Hair follicular keratinocyte (primary cell): ENCODE data around the gene CREBZF. TPM values are rescaled to one million over a fixed set of nuclear protein-coding genes. Genes with fewer than 3 reads are reported as not detected.

ENCODE experiments used
- total RNA-seq: library from RNA; depleted of rRNA; stranded (reverse); fragments of >200 nt; gene quantifications from 2 replicates; pipeline ENCODE4 v1.2.3, GENCODE V29; 2015

The CREBZF gene, protein sequence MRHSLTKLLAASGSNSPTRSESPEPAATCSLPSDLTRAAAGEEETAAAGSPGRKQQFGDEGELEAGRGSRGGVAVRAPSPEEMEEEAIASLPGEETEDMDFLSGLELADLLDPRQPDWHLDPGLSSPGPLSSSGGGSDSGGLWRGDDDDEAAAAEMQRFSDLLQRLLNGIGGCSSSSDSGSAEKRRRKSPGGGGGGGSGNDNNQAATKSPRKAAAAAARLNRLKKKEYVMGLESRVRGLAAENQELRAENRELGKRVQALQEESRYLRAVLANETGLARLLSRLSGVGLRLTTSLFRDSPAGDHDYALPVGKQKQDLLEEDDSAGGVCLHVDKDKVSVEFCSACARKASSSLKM
- total RNA-seq = 14.0 and 16.6 TPM in 2 replicates

DNA sequence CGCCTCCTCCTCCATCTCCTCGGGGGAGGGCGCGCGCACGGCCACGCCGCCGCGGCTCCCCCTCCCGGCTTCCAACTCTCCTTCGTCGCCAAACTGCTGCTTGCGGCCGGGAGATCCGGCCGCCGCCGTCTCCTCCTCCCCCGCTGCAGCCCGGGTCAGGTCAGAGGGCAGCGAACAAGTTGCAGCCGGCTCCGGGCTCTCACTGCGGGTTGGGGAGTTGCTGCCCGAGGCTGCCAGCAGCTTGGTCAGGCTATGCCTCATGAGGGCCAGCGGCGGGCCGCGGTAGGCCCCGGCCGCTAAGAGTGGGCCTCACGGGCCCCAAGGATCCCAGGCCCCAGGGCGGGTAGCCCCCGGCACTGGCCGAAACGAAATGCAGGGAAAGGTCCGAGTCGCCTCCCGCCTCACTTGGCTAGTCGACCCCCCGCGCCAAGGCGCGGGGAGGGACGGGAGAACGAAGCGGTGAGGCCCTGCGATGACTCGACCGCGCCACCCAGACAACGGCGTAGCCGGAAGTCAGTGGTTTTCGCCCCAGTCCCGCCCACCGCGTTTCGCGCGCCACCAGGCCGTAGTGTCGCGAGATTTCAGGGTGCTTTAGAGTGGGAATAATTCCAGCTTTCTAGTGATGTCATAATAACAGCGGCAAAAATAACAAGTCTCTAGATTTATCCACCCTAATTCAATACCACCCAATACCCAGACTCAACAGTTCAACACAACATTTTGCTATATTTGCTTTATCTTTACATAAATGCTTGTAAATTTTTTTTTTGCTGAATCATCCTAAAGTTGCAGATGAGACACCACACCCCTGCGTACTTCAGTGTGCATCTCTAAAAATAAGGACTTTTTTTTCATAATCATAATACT lies at the start of gene CREBZF:
CREBZF (minus strand) TSS at position 515 of the 867 bp plus-strand sequence; CDS start at position 261, 254 bp downstream.

GRCh38 chr11:85685820-85686459 lies 21.0 kb upstream of the CREBZF start, which contains the start of gene CCDC89:
TSS of gene CCDC89 (minus strand) at chr11:85686195. CDS start at chr11:85686130, 65 bp downstream.

DNA sequence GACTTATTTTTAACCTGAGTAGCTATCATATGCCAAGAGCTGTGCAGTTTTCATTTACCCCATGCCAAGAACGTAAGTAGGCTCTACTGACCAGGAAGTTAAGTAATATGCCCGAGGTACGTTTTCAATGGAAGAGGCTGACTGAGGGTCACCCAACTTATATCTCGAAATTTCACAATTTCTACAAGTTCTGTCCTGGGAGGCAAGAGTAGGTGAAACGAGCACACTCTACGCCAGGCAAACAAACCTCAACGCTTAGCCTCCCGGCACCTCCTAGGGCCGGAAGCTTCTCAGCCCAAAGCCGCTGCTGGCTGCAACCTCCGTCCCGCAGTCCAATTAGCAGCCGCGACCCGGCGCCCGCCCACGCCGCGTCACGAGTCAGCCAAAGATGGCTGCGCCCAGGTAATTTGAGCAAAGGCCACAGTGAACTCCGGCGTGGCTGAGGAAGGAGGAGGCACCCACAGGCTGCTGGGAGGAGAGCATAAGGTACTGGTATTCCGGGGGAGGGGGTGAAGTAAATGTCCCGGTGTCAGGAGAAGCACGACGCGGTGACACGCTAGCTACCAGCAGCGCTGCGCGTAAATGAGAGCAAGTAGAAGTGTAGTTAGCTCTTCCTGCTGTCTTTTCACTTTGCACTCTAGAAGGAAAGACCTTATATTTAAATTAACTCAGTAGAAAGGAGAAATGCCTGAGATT lies 17.2 kb downstream of the CREBZF start, which contains the start of gene TMEM126A:
TMEM126A (plus strand) TSS at position 364 of the 696 bp plus-strand sequence. CDS start 2,289 bp downstream, outside the sequence.

GRCh38 chr11:85627998-85628770 lies 36.7 kb downstream of the CREBZF start, which contains the start of gene TMEM126B:
TSS of gene TMEM126B (plus strand) at chr11:85628593. CDS start at chr11:85628608, 15 bp downstream.

DNA sequence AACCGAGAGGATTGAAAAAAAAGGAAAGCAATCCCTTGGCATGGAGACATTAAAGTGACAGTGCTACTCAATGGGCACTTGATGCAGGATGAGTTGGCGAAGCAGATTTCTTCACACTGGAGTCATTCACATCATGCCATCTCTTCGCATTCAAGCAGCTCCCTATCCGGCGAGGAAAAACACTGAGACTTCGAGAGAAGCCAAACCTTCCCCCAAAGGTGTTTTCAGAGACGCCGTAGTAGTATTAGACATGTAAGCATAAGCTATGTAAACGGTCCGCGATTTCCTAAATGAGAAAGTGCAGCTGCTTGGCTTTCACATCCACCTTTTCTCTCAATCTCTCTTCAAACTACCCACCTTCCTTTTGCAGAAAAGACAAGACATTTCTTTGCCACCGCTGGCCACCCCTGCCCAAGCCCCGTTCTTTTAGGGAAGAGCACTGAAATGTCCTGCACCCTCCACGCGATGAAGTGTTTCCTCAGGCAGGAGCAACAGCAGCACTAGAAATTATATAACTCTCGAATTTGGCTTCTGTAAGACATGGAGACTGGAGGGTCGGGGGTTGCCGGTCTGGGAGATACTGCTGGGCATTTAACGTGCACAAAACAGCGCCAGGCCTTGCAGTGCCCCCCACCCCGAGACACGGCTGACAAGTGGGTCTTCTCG lies 37.5 kb downstream of the CREBZF start, which contains the start of gene DLG2:
DLG2 (minus strand) TSS at position 13 of the 666 bp plus-strand sequence.

Other genes with a start within 250 kb of the CREBZF start
- 0.08 TPM in 1 of 2 replicates, not detected in the other for gene DLG2, start 37.8 kb downstream of the CREBZF start, total RNA-seq
- gene TMEM126B, start 36.5 kb downstream of the CREBZF start, total RNA-seq = 62.4 and 72.0 TPM in 2 replicates
- gene TMEM126A, start 17.2 kb downstream of the CREBZF start, total RNA-seq = 38.1 and 41.8 TPM in 2 replicates
- gene CCDC89, start 21.1 kb upstream of the CREBZF start, total RNA-seq = 0.70 and 0.76 TPM in 2 replicates
- gene SYTL2, start 146.0 kb upstream of the CREBZF start, total RNA-seq = 0.39 and 1.7 TPM in 2 replicates
- not detected in 2 replicates for gene CCDC83, start 190.3 kb upstream of the CREBZF start, total RNA-seq